Head of caudate nucleus (tissue), 42 donors: ENCODE data around the gene FAP.
A peak's percentile ranks its signal among the peaks of the same experiment; 100 is the strongest.

Experiments
- DNase-seq, 42 donors: peaks; one replicate each; pipeline versions ENCODE4 v3.0.0 to v3.0.0-alpha.2; 2020 to 2021; ENCODE audit warnings: mixed read lengths in 7 of 42
- intact Hi-C: fragments of 100-400 bp; cut with DNase I; formaldehyde crosslinking; loops from one replicate; pipeline ENCODE4 v1.15.0; 2022

FAP gene

GRCh38 chr2:162152147-162152546 is 91.1 kb downstream of the FAP start, which contains the start of gene GCG:
GCG (minus strand) TSS chr2:162152247; CDS start chr2:162149178, 3,069 bp downstream.
- intact Hi-C loops, result no loop called here
- no peak for DNase-seq

GRCh38 chr2:162149940-162150339 is 93.3 kb downstream of the FAP start:
- intact Hi-C loops, result no loop called here

GRCh38 chr2:162149466-162149865 is 93.8 kb downstream of the FAP start:
- intact Hi-C loops, result no loop called here

More at GRCh38 chr2:162149940-162150339, 93.3 kb downstream of the FAP start:
- DNase-seq, result no peak

GRCh38 chr2:162148956-162149355 is 94.3 kb downstream of the FAP start:
- DNase-seq, result no peak
- intact Hi-C loops, result no loop called here

More at GRCh38 chr2:162149466-162149865, 93.8 kb downstream of the FAP start:
- no peak for DNase-seq

- no peak for DNase-seq
- intact Hi-C loops, result no loop called here
Observed at GRCh38 chr2:162143969-162144368, 99.3 kb downstream of the FAP start.

GRCh38 chr2:162138310-162138709 is 104.9 kb downstream of the FAP start:
- DNase-seq, result no peak
- intact Hi-C loops, result no loop called here

- no peak for DNase-seq
- intact Hi-C loops, result loop anchor here (5.0 to 10.0 kb wide), 2 partner anchors 115 to 543 kb away; no protein-coding TSS in a partner anchor
Observed at GRCh38 chr2:162127422-162127821, 115.8 kb downstream of the FAP start.

GRCh38 chr2:162126527-162126926 is 116.7 kb downstream of the FAP start:
- no peak for DNase-seq
- intact Hi-C loops, result loop anchor here (5.0 to 10.0 kb wide), 2 partner anchors 114 to 542 kb away; no protein-coding TSS in a partner anchor

GRCh38 chr2:162126111-162126519 is 117.1 kb downstream of the FAP start:
- intact Hi-C loops, result loop anchor here (5.0 to 10.0 kb wide), 2 partner anchors 114 to 541 kb away; no protein-coding TSS in a partner anchor
- peak in 2 of 42 donors; percentile 6 to 12 for DNase-seq

- no peak for DNase-seq
- intact Hi-C loops, result loop anchor here (5.0 to 10.0 kb wide), 2 partner anchors 113 to 540 kb away; no protein-coding TSS in a partner anchor
Observed at GRCh38 chr2:162125138-162125537, 118.1 kb downstream of the FAP start.

GRCh38 chr2:162123806-162124758 is 119.2 kb downstream of the FAP start:
- DNase-seq, result no peak
- intact Hi-C loops, result loop anchor here (10.0 kb wide), 1 partner anchor 539 kb away; no protein-coding TSS in a partner anchor
